Amygdala (tissue), 56 donors: ENCODE results near the gene FAM186B.
"Not testable (repeated sequence)": the region's sequence is repeated elsewhere in the genome, so short reads cannot be mapped to it uniquely, and the experiment has no call there.

Source experiments
- DNase-seq, 56 donors: peaks; one replicate each; lab custom pipeline; 2025; lab: John Stamatoyannopoulos, UW

Gene FAM186B

DNA sequence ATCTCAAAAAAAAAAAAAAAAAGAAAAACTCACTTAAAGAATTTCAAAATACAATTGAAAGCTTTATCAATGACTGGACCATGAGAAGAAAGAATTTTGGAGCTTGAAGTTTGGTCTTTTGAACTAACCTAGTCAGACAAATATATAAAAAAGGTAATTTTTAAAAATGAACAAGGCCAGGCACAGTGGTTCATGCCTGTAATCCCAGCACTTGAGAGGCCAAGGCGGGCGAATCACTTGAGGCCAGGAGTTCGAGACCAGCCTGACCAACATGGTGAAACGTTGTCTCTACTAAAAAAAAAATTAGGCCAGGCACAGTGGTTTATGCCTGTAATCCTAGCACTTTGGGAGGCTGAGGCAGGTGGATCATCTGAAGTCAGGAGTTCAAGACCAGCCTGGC, 5.3 kb upstream of the FAM186B start:
- not testable (repeated sequence) for DNase-seq

DNA sequence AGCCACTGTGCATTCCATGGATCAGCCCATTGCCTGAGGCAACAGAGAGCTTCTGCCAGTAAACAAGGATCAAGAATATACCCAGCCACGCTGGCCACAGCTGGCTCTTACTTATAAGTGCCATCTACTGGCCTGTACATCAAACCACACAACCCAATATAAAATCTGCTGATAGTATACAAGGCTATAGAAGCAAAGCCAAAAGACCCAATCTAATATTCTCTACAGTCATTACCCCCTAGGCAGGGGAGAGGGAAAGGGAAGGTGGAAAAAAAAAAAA, 4.4 kb upstream of the FAM186B start:
- DNase-seq = no peak

DNA sequence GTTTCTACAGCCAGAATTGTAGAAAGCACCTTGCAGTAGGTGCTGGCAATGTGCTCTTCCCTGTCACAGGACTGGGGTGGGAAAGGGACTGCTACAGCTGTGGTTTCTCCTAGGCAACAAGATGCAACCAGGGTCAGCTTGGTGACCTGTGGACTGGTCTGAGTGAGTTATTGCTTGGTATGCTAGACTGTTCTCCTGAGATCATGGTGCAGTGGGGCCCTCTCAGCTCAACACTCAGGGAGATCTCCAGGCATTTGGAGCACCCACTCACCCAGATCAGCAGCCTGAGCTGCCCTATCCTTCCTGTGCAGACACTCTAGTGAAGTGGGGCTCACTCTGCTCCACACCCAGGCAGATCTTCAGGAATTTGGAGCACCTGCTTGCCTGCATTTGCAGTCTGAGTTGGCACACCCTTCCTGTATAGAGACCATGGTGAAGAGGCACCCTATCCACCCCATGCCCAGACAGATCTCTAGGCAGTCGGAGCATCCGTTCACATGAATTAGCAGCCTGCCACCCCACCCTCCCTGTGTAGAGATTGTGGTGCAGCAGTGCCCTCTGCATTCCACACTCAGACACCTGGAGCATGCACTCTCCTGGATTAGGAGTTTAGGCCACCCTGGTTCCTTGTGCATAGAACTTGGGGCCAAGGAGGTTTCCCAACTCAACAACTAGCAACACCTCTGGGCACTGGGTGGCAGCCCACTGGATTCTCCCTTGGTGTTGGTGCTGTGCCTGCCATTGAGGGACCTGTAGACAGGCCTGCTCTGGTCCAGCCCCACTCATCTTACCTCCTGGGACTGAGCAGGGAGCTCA, 3.8 kb upstream of the FAM186B start:
- no peak for DNase-seq

DNA sequence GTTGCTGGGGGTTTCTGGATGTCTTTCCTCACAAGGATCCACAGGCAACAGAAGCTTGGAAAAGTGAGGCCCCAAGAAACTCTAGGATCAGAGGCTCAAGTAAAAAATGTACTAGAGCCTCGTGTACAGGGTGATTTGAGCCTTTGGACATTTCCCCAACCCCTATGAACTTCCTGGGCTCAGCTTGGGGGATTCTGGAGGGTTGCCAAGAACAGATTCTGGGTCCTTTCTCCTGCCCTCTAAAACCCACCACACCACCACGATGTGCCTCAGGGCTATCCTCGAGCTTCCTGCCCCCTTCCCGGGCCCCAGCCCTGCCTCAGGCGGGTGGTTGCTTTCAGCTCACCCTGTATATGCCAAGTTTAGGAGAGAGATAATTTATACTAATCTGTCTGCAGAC, 583 bp downstream of the FAM186B start:
- no peak for DNase-seq

DNA sequence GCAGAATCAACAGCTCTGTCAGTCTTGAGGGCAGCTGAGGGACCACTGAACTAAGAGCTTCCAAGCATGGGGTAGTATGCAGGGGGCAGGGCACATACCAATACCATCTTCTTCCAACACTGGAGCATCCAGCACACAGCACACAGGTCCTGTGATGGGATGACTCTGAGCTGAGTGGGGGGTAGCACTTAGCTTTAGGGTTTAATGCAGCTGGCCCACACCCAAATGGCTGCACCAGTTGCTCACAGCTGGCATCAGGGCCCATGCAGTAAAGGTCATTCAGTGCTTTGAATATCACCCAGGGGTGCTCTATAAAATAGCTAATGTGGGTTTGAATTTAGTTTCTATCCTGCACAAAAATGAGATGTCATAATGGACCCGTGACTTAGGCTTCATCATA, 1.7 kb downstream of the FAM186B start:
- DNase-seq = no peak

DNA sequence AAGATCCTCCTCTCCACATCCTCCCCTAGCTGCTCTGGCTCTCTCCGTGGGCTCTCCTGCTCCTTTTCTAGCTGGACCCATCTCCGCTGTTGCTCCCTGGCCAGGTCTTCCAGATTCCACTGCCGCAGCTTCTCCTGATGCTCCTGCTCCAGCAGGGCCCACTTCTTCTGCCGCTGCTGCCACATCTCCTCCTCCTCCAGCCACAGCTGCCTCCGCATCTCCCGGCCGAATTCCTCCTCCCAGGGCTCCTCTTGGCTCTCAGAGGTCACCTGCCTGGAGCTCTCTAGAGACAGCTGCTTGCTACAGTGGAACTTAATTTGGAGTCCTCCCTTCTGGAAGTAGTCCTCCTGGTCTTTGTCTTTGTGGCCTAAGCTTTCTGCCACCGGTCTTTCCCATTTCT, 5.5 kb downstream of the FAM186B start:
- no peak for DNase-seq

DNA sequence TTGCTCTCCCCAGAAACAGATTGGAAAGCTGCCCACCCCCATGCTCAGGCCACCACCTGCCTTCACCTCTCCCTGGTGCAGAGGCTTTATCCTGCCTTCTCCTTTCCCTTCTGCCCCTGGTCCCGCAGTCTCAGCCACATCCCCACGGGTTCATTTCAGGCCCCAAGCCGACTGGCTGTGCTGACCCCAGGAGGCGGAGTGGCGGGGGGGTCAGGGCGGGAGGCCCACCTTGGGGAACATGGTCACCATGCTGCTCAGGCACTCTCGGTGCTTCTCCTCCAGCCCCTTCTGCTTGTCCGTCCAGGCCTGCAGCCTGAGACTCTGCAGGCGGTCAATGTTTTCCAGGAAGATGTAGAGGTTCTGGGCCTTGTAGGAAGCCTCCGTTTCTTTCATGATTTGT, 6.9 kb downstream of the FAM186B start:
- no peak for DNase-seq

DNA sequence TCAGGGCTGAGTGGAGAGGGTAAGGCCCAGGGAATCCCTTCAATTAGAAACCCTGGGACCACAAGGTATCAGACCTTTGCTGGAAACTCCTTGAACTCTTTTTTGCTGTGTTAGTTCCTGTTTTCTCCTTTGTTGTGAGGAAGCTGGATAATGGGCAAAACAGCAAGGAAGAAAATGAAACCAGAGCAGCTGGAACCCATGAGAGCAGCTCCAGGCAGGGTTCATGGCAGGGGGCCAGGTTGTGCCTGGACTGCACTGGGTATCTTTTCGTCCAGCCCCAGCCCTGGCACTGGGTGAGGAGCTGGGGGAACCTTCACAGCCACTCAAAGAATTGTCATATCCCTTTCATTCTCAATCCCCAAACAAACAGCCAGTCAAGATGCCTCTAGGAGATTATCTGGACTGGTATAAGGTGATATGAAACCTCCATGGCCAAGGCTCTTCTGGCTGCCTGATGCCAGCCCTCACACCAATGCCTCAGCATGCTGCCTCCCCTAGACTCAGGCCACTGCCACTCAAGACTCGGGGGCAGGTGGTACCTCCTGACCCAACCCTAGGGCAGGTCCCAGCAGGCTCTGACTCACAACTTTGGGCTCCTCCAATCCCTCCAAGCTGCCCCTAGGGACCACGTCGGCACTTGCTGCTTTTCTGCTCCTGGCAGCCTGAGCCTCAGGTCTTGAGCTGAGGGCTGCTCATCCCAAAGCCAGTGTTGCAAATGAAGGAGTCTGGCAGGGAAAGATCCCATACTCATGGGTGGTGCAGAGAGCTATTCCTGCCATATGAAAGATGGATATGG, 16.5 kb downstream of the FAM186B start:
- peak in 5 of 56 donors; percentile 5 to 17 (median 10) for DNase-seq

DNA sequence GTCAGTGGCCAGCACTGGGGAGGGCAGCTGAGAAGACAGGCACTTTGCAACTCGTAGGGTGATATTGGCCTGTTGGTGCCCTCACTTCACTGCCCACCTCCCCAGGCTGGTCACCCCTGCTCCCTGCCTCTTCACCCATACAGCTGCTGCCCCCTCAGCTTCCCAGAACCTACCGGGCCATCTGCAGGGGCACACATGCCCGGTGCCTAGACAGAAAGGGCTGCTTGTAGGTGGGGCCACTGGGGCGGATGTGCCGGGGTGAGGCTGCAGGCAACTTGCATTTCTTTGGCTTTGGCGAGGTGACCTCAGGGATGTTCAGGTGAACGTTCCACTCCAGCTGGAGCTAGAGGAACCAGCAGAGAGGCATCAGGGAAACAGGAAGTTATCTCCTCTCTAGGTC, 17.2 kb downstream of the FAM186B start:
- DNase-seq = no peak

DNA sequence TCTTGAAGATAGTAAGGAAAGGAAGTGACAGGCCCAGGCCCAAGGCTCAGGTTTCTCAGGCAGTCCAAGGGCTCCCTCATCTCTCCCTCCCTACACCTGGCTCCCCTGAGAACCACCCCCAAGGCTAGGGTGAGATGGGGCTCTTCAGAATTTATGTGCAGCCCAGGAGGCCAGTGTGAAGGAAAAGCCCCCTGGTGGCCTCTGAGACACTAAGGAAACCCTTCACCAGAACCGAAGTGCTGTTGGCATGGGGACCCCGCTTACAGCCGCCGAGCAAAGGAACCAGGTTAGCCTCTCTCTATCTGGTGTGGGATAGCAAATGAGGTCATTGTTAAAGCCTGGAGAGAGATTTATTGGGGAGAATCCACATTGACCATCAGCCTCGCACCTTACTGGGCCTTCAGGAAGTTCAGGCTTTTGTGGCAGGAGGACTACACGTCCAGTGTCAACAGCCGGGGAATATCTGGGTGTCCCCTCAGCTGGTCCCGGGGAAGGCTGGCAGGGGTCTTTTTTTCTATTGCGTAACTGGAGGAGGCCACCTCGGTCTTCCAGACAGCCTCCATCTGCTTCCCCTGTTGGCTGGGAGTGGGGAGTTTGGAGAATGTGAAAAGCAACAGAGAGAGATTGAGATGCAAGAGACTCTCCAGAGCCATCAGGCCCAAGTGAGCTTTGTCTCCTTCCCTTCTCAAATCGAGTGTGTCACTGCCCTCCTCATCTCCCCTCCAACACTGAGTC, 18.1 kb downstream of the FAM186B start:
- DNase-seq = no peak

DNA sequence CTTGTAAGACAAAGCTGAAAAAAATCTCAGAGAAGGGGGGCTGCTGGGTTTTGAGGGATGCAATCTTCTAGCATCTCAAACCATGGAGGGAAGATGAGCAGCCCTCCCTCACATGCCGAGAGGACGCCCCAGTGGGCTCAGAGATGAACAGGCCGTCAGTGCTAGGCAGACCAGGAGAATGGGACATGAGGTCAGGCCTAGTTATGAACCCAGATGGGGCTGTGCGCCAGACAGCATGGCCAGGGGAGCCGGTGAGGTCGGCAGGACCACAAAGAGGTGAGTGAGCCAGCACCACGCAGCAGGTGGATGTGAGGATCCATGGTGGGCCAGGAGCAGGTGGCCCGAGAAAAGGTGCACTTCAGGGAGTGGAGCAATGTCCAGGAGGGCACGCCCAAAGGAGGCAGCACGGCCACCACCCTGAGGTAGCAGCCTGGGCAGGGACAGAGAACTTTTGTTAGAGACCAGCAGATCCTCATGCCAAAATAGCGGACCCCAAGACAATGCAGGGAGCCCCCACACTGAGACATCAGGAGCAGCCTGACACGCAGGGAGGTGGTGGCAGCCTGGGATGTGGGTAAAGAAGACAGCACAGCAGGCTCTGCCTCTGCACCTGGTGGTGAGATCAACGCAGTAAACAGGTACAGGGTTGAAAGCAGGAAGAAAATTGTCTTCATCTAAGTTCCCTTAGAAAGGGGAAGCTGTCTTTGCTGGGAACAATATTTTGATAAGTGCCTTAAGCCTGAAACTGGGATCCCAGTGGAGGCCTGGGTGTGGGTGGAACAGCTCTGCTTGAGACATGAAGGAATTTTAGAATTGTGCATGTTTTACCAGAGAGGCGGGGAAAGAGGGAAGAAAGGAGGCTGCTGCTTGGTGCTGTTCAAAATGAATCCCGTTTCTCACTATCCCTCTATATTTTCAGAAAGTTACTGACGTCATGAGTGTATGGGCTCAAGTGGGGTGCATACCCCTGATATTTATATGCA, 19.7 kb downstream of the FAM186B start:
- DNase-seq = no peak

DNA sequence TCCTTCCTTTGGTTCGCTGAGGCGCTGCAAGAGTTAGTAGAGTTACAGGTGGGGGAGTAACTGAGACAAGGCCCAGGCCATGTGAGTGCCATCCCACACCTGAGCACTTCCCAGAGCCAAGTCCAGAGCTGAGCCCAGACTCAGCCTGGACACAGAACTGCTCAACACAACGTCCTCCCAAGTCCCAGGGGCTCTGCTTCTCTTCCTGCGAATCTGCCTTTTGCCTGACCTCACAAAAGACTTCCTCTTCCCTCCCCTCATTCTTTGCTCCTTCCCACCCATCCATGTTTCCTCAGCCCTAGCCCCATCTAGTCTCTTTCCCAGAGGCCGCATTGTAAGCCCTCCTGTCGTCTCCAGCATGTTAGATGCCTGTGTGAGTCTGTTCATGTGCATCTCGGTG, 20.8 kb downstream of the FAM186B start:
- no peak for DNase-seq

DNA sequence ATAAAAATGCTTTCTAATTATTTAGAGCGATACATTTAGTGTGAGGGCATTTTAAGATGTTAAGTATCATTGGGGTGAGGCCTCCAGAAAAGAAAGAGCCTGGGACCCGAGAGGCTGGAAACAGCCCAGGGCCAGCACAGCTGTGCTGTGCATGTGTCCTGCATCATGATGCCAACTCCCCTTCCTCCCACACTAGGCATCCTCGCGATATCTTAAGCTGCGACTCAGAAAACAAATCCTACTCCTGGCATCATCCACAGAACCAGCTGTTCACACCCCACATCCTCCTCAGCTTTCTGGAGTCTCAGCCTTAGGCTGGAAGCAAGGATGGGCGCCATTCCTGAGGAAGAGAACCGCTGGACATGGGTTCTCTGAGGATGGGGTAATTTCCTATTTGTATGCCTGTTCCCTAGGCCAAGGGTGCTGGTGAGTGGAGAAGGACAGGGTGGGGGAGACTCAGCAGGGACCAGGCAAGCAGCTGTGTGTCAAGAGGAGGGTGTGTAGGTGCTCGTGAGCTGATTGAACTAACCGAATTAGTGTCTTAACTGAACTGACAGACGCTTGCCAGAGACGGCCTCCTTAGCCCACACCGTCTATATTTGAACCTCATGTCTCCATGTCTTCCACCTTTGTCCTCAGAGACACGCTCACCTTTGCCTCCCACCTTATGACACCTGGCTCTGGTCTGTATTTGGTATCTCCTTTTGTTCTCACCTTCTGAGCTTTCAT, 21.9 kb downstream of the FAM186B start:
- peak in 18 of 56 donors; percentile 11 to 39 (median 24) for DNase-seq

DNA sequence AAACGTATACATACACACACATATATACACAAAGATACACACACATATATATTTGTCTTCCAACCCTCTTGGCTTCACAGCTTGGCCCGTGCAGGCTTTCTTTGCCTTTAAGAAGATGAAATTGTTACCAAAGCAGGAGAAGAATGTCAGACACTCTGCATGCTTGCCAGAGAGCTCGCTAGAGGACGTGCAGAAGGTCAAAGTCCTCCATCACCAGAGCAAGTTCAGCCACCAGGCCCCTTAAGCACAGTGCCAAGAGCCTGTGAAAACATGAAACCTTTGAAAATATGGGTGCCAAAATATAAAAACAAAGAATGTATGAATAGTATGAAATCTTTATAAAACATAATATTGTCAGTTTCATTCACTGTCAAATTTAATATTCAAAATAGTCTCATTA, 22.6 kb downstream of the FAM186B start:
- DNase-seq = no peak

DNA sequence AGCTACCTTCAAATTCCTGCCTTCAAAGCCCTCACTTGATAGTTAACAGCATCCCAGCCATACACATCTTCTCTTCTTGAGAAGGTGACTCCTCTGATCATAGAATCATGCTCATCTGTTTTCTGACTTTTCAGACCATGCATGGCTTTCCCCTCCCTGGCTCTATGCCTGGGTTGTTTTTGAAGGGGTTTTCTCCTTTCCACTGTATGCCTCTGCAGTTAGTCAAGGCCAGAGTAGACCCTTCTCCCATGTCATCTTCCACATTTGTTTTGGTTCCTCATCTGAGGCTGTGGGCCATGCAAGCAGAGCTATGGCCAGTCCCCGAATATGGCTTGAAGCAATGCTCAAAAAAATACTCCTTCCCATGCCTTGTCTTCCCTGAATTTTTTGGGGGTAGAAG, 23.2 kb downstream of the FAM186B start:
- no peak for DNase-seq

DNA sequence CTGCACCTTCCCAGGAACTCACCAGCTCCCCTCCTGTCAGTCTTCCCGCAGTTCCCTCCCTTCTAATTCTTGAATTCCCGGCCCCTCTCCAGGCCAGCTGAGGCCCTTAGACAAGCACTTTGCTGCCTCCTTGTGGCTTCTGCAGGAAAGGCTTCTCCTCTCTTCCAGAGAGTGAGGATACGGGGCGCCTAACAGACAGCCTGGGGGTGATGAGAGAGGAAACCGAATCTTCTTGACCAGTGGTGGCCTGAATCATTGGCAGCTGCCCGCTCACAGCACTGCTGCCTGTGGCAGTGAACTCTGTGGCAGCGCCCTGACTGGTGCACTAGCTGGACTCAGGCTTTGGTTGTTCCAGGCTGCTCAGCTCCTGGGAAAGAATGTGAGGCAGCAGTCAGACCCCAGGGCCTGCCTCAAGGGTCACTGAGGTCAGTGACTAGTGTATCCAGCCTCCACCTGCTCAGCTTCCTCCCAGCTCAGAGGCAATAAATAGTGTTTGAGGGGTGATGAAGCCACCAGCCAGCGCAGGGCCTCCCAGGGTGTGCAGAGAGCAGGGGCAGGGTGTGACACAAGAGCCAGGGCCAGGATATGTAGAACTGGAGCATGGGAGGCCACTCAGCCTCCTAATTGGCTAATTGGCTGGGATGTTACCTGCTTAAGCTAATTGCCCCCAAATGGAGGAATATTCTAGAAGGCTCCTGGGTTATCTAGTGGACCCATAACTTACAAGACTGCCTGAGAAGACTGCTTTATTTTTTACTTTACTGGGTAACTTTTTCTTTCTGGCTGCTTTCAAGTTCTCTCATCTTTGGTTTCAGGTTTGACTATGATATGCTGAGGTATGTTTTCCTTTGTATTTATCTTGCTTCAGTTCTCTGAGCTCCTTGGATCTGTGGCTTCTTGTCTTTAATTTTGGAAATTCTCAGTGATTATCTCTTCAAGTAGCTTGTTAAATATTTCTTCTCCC, 24.6 kb downstream of the FAM186B start:
- peak in 49 of 56 donors; percentile 6 to 84 (median 54) for DNase-seq

DNA sequence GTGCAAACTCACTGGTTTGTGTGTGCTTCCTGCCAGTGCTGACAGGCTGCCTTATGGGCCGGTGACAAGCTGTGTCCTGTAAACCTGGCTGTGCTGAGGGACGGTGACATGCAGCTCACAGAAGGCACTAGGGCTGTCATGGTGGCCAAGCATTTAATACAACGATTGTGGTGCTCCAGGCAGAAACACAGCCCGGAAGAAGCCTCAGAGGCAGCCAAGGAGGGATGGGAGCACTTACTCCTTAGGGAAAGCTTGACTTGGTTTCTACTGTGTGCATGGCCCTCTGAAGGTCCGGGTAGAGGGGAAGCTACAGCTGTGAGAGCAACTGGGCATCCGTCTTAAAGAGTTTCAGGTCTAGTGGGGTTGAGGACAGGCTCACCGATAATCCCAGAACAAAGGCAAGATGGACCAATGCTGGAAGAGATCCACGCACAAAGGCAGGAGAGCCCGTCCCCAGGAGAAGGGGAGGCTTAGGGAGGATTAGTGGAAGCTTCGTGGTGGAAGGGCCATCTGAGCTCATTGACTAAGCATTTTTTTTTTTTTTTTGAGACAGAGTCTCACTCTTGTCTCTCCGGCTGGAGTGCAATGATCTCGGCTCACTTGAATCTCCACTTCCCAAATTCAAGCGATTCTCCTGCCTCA, 26.8 kb downstream of the FAM186B start:
- no peak for DNase-seq
